CD4-positive, alpha-beta T cell treated with Interleukin-15 for 1 hour (primary cell): ENCODE results near the gene LYPD6B.

ENCODE experiments used
- DNase-seq: peaks from one replicate; pipeline ENCODE4 v3.0.0-alpha.2; 2020

LYPD6B gene

GRCh38 chr2:149044500-149044899 lies 6.0 kb downstream of the LYPD6B start:
- DNase-seq = no peak

GRCh38 chr2:149047118-149047517 lies 8.6 kb downstream of the LYPD6B start:
- no peak for DNase-seq

- DNase-seq = no peak
Observed at GRCh38 chr2:149049142-149049541, 10.6 kb downstream of the LYPD6B start.

GRCh38 chr2:149050188-149050587 lies 11.7 kb downstream of the LYPD6B start:
- DNase-seq = no peak

GRCh38 chr2:149055751-149056150 lies 17.3 kb downstream of the LYPD6B start:
- DNase-seq = no peak

- no peak for DNase-seq
Observed at GRCh38 chr2:149056541-149057255, 18.2 kb downstream of the LYPD6B start.

- no peak for DNase-seq
Observed at GRCh38 chr2:149057401-149057800, 18.9 kb downstream of the LYPD6B start.

- DNase-seq = no peak
Observed at GRCh38 chr2:149058936-149059335, 20.4 kb downstream of the LYPD6B start.

GRCh38 chr2:149059822-149060221 lies 21.3 kb downstream of the LYPD6B start:
- no peak for DNase-seq

GRCh38 chr2:149061133-149061745 lies 22.7 kb downstream of the LYPD6B start:
- DNase-seq = no peak

GRCh38 chr2:149062531-149062930 lies 24.0 kb downstream of the LYPD6B start:
- no peak for DNase-seq

GRCh38 chr2:149063177-149063576 lies 24.7 kb downstream of the LYPD6B start:
- DNase-seq = no peak

- DNase-seq = no peak
Observed at GRCh38 chr2:149064365-149064841, 25.9 kb downstream of the LYPD6B start.

GRCh38 chr2:149064856-149065630 lies 26.5 kb downstream of the LYPD6B start:
- DNase-seq = no peak

GRCh38 chr2:149068225-149068995 lies 29.9 kb downstream of the LYPD6B start:
- no peak for DNase-seq

- peak; percentile 21 for DNase-seq
Observed at GRCh38 chr2:149068996-149069888, 30.7 kb downstream of the LYPD6B start.

GRCh38 chr2:149070681-149071320 lies 32.3 kb downstream of the LYPD6B start:
- DNase-seq = no peak

- DNase-seq = no peak
Observed at GRCh38 chr2:149075105-149075504, 36.6 kb downstream of the LYPD6B start.

- DNase-seq = no peak
Observed at GRCh38 chr2:149075853-149076252, 37.4 kb downstream of the LYPD6B start.

GRCh38 chr2:149076863-149077412 lies 38.4 kb downstream of the LYPD6B start:
- no peak for DNase-seq

- no peak for DNase-seq
Observed at GRCh38 chr2:149077861-149078260, 39.4 kb downstream of the LYPD6B start.
